Hepatocyte (in vitro differentiated cells): Measurements from ENCODE around the gene S100A5. TPM values are rescaled to one million over a fixed set of nuclear protein-coding genes. Genes with fewer than 3 reads are reported as not detected.

Source experiments
- DNase-seq: peaks from one replicate; pipeline ENCODE4 v3.0.0-alpha.2; 2016; ENCODE audit warnings: low spot score
- H2AFZ ChIP-seq: fragments of 200-600 bp; sonication (generic); 2 replicates; pipeline ENCODE4 v1.6.0; 2016; ENCODE audit warnings: antibody characterized with exemption, mild to moderate bottlenecking
- H3K27ac ChIP-seq: fragments of 200-600 bp; sonication (generic); 2 replicates; pipeline ENCODE4 v1.5.1; 2016; ENCODE audit warnings: mild to moderate bottlenecking
- H3K27me3 ChIP-seq: fragments of 200-600 bp; sonication (generic); 2 replicates; pipeline ENCODE4 v1.6.1; 2016
- H3K36me3 ChIP-seq: fragments of 200-600 bp; sonication (generic); replicated peaks from 2 replicates; pipeline ENCODE4 v1.5.1; 2016; ENCODE audit warnings: low read depth; ENCODE audit not compliant: insufficient read depth
- H3K4me1 ChIP-seq: fragments of 200-600 bp; sonication (generic); 2 replicates; pipeline ENCODE4 v1.5.1; 2016; ENCODE audit warnings: mild to moderate bottlenecking, moderate library complexity; ENCODE audit not compliant: insufficient read depth
- H3K4me2 ChIP-seq: fragments of 200-600 bp; sonication (generic); 2 replicates; pipeline ENCODE4 v1.6.0; 2016
- H3K4me3 ChIP-seq: fragments of 200-600 bp; sonication (generic); 2 replicates; pipeline ENCODE4 v1.5.1; 2016; ENCODE audit warnings: mild to moderate bottlenecking
- H3K79me2 ChIP-seq: fragments of 200-600 bp; sonication (generic); 2 replicates; pipeline ENCODE4 v1.6.0; 2017; ENCODE audit warnings: mild to moderate bottlenecking
- H3K9me2 ChIP-seq: fragments of 200-600 bp; sonication (generic); replicated peaks from 2 replicates; pipeline ENCODE4 v1.6.0; 2017; ENCODE audit warnings: mild to moderate bottlenecking; ENCODE audit not compliant: insufficient read depth
- H3K9me3 ChIP-seq: fragments of 200-600 bp; sonication (generic); 2 replicates; pipeline ENCODE4 v1.5.1; 2016; ENCODE audit warnings: low read depth, mild to moderate bottlenecking
- H4K20me1 ChIP-seq: fragments of 200-600 bp; sonication (generic); 2 replicates; pipeline ENCODE4 v1.6.0; 2016; ENCODE audit warnings: mild to moderate bottlenecking; ENCODE audit not compliant: insufficient read depth, poor library complexity, severe bottlenecking
- EZH2 ChIP-seq: fragments of 200-600 bp; sonication (generic); IDR thresholded peaks from 2 replicates; pipeline ENCODE4 v1.6.1; 2016; ENCODE audit warnings: antibody characterized with exemption, mild to moderate bottlenecking, borderline replicate concordance
- EZH2phosphoT487 ChIP-seq: fragments of 200-600 bp; sonication (generic); IDR thresholded peaks from one replicate; pipeline ENCODE4 v1.6.1; 2018; ENCODE audit warnings: antibody characterized with exemption, mild to moderate bottlenecking, low read depth, moderate library complexity; ENCODE audit not compliant: unreplicated experiment, severe bottlenecking
- WGBS: methylation state at CpG from one replicate; pipeline ENCODE4 v1.1.6; 2016; ENCODE audit warnings: low lambda C conversion rate; ENCODE audit errors: missing lambda C conversion rate; 5-methylcytosine and 5-hydroxymethylcytosine counted together
- polyA plus RNA-seq: library from polyadenylated mRNA; unstranded; fragments of >200 nt; fragmentation: Nextera tagmentation; extraction: Ambion mirVana; gene quantifications from 2 replicates; pipeline ENCODE4 v1.2.1, GENCODE V29; 2016
- total RNA-seq: library from RNA; depleted of rRNA; stranded (reverse); fragments of >200 nt; gene quantifications from 2 replicates; pipeline ENCODE4 v1.2.3, GENCODE V29; 2014
- TF ChIP-seq, protein P1 (sequence below): fragments of 200-600 bp; sonication (generic); IDR thresholded peaks from 2 replicates; pipeline ENCODE4 v1.5.1; 2016; ENCODE audit warnings: antibody characterized with exemption, mild to moderate bottlenecking; ENCODE audit not compliant: poor library complexity

The S100A5 gene
- total and polyA plus RNA-seq, 2 experiments from 2014 or later: 0.54 TPM; not detected in 1

DNA sequence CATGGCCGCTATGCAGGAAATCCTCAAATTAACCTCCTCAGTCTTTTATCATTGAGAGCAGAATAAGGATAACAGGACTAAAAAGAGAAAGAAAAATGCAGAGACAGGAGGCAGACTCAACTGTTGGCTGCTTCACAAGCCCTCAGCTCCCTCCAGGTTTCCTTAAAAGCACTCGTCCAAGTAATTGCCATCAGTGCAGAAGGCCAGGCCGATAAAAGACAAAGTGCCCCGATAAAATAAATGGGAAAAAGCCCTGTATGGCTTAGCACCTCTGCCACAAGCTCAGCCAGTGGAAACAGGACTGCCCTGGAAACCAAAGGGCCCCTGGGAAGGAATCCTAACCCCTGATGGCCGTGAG, 13.1 kb downstream of the S100A5 start:
- no peak for TF ChIP-seq EZH2
- no peak for TF ChIP-seq EZH2phosphoT487
- TF ChIP-seq, protein P1, sequence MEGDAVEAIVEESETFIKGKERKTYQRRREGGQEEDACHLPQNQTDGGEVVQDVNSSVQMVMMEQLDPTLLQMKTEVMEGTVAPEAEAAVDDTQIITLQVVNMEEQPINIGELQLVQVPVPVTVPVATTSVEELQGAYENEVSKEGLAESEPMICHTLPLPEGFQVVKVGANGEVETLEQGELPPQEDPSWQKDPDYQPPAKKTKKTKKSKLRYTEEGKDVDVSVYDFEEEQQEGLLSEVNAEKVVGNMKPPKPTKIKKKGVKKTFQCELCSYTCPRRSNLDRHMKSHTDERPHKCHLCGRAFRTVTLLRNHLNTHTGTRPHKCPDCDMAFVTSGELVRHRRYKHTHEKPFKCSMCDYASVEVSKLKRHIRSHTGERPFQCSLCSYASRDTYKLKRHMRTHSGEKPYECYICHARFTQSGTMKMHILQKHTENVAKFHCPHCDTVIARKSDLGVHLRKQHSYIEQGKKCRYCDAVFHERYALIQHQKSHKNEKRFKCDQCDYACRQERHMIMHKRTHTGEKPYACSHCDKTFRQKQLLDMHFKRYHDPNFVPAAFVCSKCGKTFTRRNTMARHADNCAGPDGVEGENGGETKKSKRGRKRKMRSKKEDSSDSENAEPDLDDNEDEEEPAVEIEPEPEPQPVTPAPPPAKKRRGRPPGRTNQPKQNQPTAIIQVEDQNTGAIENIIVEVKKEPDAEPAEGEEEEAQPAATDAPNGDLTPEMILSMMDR: no peak
- no peaks in the 10 kb centered on the region for H3K27me3 ChIP-seq
- peaks cover 11% of the 10 kb centered on the region for H3K4me1 ChIP-seq
- H4K20me1 ChIP-seq: no peaks in the 10 kb centered on the region
- no peak overlapping the region for H3K27ac ChIP-seq
- no peak overlapping the region for H3K4me3 ChIP-seq
- H3K79me2 ChIP-seq: no peaks in the 10 kb centered on the region
- H2AFZ ChIP-seq: no peak overlapping the region
- H3K36me3 ChIP-seq: no peaks in the 10 kb centered on the region
- no peak overlapping the region for H3K4me2 ChIP-seq
- H3K9me2 ChIP-seq: no peaks in the 10 kb centered on the region
- 70% methylated on average over 5 of the region's 5 CpGs for WGBS
- DNase-seq: no peak
- no peaks in the 10 kb centered on the region for H3K9me3 ChIP-seq

DNA sequence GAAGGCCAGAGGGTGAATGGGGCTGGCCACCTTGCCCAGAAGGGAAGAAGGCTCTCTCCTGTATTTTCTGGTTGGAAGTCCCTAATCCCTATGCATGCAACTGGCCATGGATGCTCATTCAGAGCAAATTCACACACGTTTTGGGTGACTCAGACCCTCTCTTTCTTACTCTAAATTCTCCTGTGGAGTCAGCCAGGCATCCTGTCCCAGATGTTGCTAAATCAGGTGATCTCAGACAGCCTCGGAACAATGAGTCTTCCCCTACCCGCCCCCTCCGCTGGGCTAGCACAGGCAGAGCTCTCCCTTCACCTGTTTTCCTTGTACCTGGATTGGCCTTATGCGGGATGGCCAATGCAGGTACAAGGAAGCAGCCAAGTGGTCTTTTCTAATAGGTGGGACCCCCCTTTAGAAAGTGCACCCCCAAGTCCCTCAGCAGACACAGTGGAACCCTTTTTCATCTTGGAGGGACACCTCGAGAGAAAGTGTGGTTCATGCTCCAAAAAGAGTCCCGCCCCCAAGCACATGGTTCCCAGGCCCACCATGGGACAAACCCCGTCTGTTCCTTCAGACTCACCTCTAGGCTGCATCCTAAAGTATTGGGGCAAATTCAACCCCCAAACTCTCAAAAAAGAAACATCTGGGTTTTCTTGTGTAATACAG, 13.6 kb downstream of the S100A5 start:
- no peak for DNase-seq
- no peak overlapping the region for H3K4me3 ChIP-seq
- no peaks in the 10 kb centered on the region for H3K36me3 ChIP-seq
- TF ChIP-seq EZH2: no peak
- TF ChIP-seq EZH2phosphoT487: no peak
- TF ChIP-seq, protein P1: no peak
- H2AFZ ChIP-seq: no peak overlapping the region
- WGBS: 83% methylated on average over 8 of the region's 8 CpGs
- H3K27me3 ChIP-seq: no peaks in the 10 kb centered on the region
- no peaks in the 10 kb centered on the region for H3K79me2 ChIP-seq
- peaks cover 6% of the 10 kb centered on the region for H3K4me1 ChIP-seq
- H3K27ac ChIP-seq: no peak overlapping the region
- H3K9me3 ChIP-seq: no peaks in the 10 kb centered on the region
- no peaks in the 10 kb centered on the region for H3K9me2 ChIP-seq
- H3K4me2 ChIP-seq: no peak overlapping the region
- H4K20me1 ChIP-seq: no peaks in the 10 kb centered on the region

DNA sequence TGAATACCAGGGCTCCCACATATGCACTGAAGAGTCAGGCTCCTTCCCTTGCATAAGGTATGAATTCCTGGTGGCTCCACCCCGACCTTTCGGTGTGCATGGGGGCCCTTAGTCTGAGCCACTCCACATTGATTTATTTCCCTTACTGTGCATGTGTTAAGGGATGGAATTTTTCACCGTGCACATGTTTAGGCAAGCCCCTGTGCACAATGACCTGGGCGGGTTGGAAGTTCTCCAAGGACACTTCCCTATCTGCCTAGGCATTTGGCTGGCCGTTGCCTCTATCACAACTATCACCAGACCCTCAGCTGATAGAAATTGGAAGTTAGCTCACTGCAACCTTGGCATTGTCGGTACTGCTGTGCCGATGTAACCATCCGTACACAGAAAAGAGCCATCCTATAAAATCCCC, 14.6 kb downstream of the S100A5 start:
- H3K36me3 ChIP-seq: no peaks in the 10 kb centered on the region
- no peak for DNase-seq
- H3K4me1 ChIP-seq: peaks cover 3% of the 10 kb centered on the region
- no peaks in the 10 kb centered on the region for H4K20me1 ChIP-seq
- no peak overlapping the region for H3K4me3 ChIP-seq
- WGBS: 55% methylated on average over 8 of the region's 8 CpGs
- H3K79me2 ChIP-seq: no peaks in the 10 kb centered on the region
- no peaks in the 10 kb centered on the region for H3K27me3 ChIP-seq
- H3K4me2 ChIP-seq: no peak overlapping the region
- TF ChIP-seq EZH2phosphoT487 (no peak), EZH2 (no peak)
- TF ChIP-seq, protein P1: no peak
- no peak overlapping the region for H2AFZ ChIP-seq
- no peak overlapping the region for H3K27ac ChIP-seq
- no peaks in the 10 kb centered on the region for H3K9me3 ChIP-seq
- no peaks in the 10 kb centered on the region for H3K9me2 ChIP-seq
